Measurements from ENCODE around the gene CFAP58. TPM values are rescaled to one million over a fixed set of nuclear protein-coding genes. Genes with fewer than 3 reads are reported as not detected.

CFAP58 gene
- total RNA-seq, 2 donors from 2014 or later: 0.68 to 0.97 TPM

- H3K36me3 ChIP-seq (ENCODE audit: control insufficient read depth, insufficient read depth, low read length): peaks cover 5% of the 10 kb centered on the region
- Mint-ChIP-seq H3K4me1 (peaks cover 39% of the 10 kb centered on the region), H3K27me3 (ENCODE audit: insufficient read depth) (no peaks in the 10 kb centered on the region), H3K4me3 (no peak overlapping the region), H3K36me3 (ENCODE audit: low read depth) (peaks cover 8% of the 10 kb centered on the region), H3K27ac (no peak overlapping the region), H3K9me3 (no peaks in the 10 kb centered on the region)
- no peak for DNase-seq
- TF ChIP-seq, protein P1, sequence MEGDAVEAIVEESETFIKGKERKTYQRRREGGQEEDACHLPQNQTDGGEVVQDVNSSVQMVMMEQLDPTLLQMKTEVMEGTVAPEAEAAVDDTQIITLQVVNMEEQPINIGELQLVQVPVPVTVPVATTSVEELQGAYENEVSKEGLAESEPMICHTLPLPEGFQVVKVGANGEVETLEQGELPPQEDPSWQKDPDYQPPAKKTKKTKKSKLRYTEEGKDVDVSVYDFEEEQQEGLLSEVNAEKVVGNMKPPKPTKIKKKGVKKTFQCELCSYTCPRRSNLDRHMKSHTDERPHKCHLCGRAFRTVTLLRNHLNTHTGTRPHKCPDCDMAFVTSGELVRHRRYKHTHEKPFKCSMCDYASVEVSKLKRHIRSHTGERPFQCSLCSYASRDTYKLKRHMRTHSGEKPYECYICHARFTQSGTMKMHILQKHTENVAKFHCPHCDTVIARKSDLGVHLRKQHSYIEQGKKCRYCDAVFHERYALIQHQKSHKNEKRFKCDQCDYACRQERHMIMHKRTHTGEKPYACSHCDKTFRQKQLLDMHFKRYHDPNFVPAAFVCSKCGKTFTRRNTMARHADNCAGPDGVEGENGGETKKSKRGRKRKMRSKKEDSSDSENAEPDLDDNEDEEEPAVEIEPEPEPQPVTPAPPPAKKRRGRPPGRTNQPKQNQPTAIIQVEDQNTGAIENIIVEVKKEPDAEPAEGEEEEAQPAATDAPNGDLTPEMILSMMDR (conservative IDR thresholded peaks at IDR 0.05): no peak
- no peak overlapping the region for H3K27ac ChIP-seq (ENCODE audit: low read depth, low read length)
- H3K4me3 ChIP-seq (ENCODE audit: low read length): no peak overlapping the region
- no peak overlapping the region for H3K9ac ChIP-seq (ENCODE audit: extremely low read depth, low read length, poor library complexity, severe bottlenecking)
- H3K9me3 ChIP-seq (ENCODE audit: control insufficient read depth, low read length): no peaks in the 10 kb centered on the region
- H3K4me1 ChIP-seq (ENCODE audit: control insufficient read depth, insufficient read depth, low read length): peaks cover 17% of the 10 kb centered on the region
- WGBS, 2 experiments (ENCODE audit: insufficient coverage in 1 of 2, insufficient read length in 1 of 2): 96 to 97% methylated on average over 4 to 10 of the region's 10 CpGs
- no peaks in the 10 kb centered on the region for H3K27me3 ChIP-seq (ENCODE audit: control insufficient read depth, insufficient read depth, low read length, poor library complexity, severe bottlenecking)
These were observed 28.7 kb upstream of the CFAP58 start for GRCh38 chr10:104324931-104325330.

DNA sequence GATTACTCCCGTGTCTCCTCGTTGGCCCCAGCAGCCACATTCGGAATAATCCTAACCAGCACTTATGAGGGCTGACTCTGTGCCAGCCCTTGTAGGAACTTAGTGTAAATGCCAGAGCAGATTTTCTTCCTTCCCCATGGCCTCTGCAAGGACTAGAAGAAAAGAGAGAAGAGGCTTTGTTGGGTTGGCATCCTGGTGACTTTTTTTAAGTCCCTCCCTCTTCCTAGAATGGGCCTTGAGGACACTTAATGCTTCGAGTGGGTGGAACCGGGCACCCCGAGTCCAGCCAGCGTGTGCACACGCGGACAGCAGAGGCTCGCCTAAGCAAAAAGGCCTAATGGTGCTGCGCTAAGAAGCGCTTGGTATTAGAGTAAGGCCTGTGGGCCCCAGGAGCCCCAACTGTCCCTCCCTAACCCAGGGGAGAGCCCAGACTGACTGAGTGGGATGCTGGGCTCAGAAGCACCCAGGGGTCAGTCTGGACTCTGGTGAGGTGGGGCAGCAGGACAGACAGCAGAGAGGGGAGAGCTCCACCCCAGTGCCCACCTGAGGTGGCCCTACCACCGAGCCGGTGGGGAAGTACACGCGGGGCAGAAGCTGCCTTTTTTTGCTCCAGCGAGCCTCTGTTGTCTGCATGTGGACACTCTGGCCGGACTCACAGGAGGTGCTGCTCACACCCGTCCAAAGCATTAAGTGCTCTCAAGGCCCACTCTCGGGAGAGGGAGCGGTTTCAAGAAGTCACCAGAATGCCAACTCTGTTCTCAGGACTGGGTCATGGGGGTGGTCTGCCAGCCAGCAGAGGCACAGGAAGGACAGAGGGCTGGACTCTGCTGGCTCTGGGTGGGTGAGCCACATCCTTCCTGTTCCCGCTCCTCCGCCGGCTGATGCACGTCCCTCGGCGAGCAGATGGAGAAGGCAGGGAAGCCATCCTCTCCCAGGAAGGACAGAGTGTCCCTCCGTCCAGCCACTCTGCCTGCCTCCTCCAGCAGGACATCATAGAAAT, 27.9 kb upstream of the CFAP58 start:
- H3K4me1 ChIP-seq (ENCODE audit: control insufficient read depth, insufficient read depth, low read length): peaks cover 24% of the 10 kb centered on the region
- H3K36me3 ChIP-seq (ENCODE audit: control insufficient read depth, insufficient read depth, low read length): peaks cover 5% of the 10 kb centered on the region
- H3K4me3 Mint-ChIP-seq: no peak overlapping the region
- H3K9ac ChIP-seq (ENCODE audit: extremely low read depth, low read length, poor library complexity, severe bottlenecking): no peak overlapping the region
- no peaks in the 10 kb centered on the region for H3K9me3 Mint-ChIP-seq
- DNase-seq: no peak
- peaks cover 8% of the 10 kb centered on the region for H3K36me3 Mint-ChIP-seq (ENCODE audit: low read depth)
- 96 to 98% methylated on average over 23 to 28 of the region's 28 CpGs for WGBS, 2 experiments (ENCODE audit: insufficient coverage in 1 of 2, insufficient read length in 1 of 2)
- H3K9me3 ChIP-seq (ENCODE audit: control insufficient read depth, low read length): no peaks in the 10 kb centered on the region
- no peaks in the 10 kb centered on the region for H3K27me3 ChIP-seq (ENCODE audit: control insufficient read depth, insufficient read depth, low read length, poor library complexity, severe bottlenecking)
- no peaks in the 10 kb centered on the region for H3K27me3 Mint-ChIP-seq (ENCODE audit: insufficient read depth)
- no peak overlapping the region for H3K4me3 ChIP-seq (ENCODE audit: low read length)
- H3K27ac Mint-ChIP-seq: no peak overlapping the region
- H3K27ac ChIP-seq (ENCODE audit: low read depth, low read length): no peak overlapping the region
- peaks cover 47% of the 10 kb centered on the region for H3K4me1 Mint-ChIP-seq
- TF ChIP-seq, protein P1 (conservative IDR thresholded peaks at IDR 0.05): no peak

DNA sequence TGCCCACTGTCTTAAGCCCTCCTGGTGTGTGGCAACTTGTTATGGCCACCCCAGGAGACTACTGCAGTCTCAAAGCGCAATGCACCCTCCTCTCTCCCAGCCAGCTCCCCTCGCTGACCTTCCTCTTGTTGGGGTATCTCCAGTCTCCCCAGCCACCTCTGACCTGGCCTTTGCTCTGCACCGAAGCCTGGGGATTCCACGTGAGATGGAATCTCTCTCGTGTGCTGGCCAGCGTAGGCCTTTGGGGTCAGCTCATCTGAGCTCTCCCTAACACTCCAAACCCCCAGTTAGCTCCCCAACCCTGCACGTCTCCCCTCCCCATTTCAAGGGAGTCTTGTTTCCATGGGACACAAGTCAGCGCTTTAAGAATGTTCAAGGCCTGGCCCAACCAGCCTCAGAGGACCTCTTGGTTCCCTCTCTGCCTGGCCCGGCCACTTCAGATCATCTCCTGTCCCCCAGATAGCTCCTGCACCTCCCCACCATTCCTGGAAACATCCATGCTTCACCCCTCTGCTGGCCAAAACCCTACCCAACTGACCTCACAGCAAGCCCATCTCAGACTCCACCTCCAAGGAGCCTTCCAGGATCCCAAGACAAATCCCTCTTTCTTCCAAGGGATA, 26.5 kb upstream of the CFAP58 start:
- Mint-ChIP-seq H3K4me3 (no peak overlapping the region), H3K4me1 (peaks cover 60% of the 10 kb centered on the region), H3K9me3 (no peaks in the 10 kb centered on the region)

More for the DNA sequence above, 26.5 kb upstream of the CFAP58 start:
- no peaks in the 10 kb centered on the region for H3K9me3 ChIP-seq (ENCODE audit: control insufficient read depth, low read length)
- peak; percentile 23 for DNase-seq
- no peak overlapping the region for H3K4me3 ChIP-seq (ENCODE audit: low read length)
- H3K36me3 Mint-ChIP-seq (ENCODE audit: low read depth): peaks cover 8% of the 10 kb centered on the region
- no peaks in the 10 kb centered on the region for H3K27me3 Mint-ChIP-seq (ENCODE audit: insufficient read depth)
- WGBS, 2 experiments (ENCODE audit: insufficient coverage in 1 of 2, insufficient read length in 1 of 2): 94 to 95% methylated on average over 8 to 9 of the region's 9 CpGs
- H3K4me1 ChIP-seq (ENCODE audit: control insufficient read depth, insufficient read depth, low read length): peaks cover 35% of the 10 kb centered on the region
- peaks cover 5% of the 10 kb centered on the region for H3K36me3 ChIP-seq (ENCODE audit: control insufficient read depth, insufficient read depth, low read length)
- TF ChIP-seq, protein P1 (conservative IDR thresholded peaks at IDR 0.05): no peak
- H3K27me3 ChIP-seq (ENCODE audit: control insufficient read depth, insufficient read depth, low read length, poor library complexity, severe bottlenecking): no peaks in the 10 kb centered on the region
- peak overlapping the region; percentile 27 for H3K27ac Mint-ChIP-seq
- no peak overlapping the region for H3K27ac ChIP-seq (ENCODE audit: low read depth, low read length)
- H3K9ac ChIP-seq (ENCODE audit: extremely low read depth, low read length, poor library complexity, severe bottlenecking): no peak overlapping the region
